Measurements from ENCODE around the gene RPL38. TPM values are rescaled to one million over a fixed set of nuclear protein-coding genes. Genes with fewer than 3 reads are reported as not detected.

RPL38 gene
- total and polyA plus RNA-seq, 2 donors (not counting 1 experiment from before 2014, with no cell fraction given): 722 to 1,550 TPM

DNA sequence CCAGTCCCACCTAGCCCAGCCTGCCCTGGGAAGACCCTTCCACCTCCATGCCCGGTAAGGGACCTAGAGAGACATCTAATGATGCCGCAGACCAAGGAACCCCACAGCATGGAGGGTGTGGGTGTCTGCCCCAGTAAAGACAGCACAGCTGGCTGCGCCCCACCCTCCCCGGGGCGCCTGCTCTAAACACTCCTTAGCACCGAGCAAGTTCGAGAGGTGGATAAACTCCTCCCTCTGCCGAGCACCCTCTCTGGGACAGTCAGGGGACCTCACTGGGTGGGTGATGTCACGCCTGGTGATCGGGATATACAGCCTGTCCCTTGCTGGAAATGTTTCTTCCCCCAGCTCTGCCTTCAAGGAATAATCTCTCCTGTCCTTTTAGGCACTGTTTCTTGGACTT, 53.8 kb downstream of the RPL38 start:
- no peak overlapping the region for H3K9ac ChIP-seq (ENCODE audit: low read length)
- DNase-seq: no peak
- no peaks in the 10 kb centered on the region for H3K27me3 ChIP-seq (replicated peaks in 1 of 4; ENCODE audit: control extremely low read depth in 1 of 4, control insufficient read depth in 3 of 4, insufficient read depth in 4 of 4, low read length in 3 of 4)
- H3K4me2 ChIP-seq (replicated peaks; ENCODE audit: low read depth, low read length, poor library complexity, severe bottlenecking): no peak overlapping the region
- WGBS (ENCODE audit: insufficient coverage): 94% methylated on average over 10 of the region's 10 CpGs
- Mint-ChIP-seq H3K27me3 (no peaks in the 10 kb centered on the region), H3K4me3 (no peak overlapping the region), H3K27ac (no peak overlapping the region), H3K4me1 (no peaks in the 10 kb centered on the region), H3K9me3 (ENCODE audit: insufficient read depth) (no peaks in the 10 kb centered on the region)
- H2AFZ ChIP-seq (ENCODE audit: insufficient read depth, low read depth, low read length, poor library complexity, severe bottlenecking): no peak overlapping the region
- intact Hi-C loops (cut with micrococcal nuclease): no loop called here
- H4K20me1 ChIP-seq (ENCODE audit: control insufficient read depth, insufficient read depth, low read length, poor library complexity, severe bottlenecking): no peaks in the 10 kb centered on the region
- POLR2A ChIA-PET: no interaction called here
- H3K79me2 ChIP-seq (ENCODE audit: control insufficient read depth, insufficient read depth, low read length): no peaks in the 10 kb centered on the region
- H3K27ac ChIP-seq (ENCODE audit: low read length in 2 of 2): no peak overlapping the region
- no peaks in the 10 kb centered on the region for H3K36me3 ChIP-seq (replicated peaks in 1 of 2; ENCODE audit: control extremely low read depth in 1 of 2, control insufficient read depth in 1 of 2, extremely low read depth in 1 of 2, insufficient read depth in 2 of 2, low read length in 1 of 2)
- no peaks in the 10 kb centered on the region for H3K4me1 ChIP-seq (ENCODE audit: control insufficient read depth in 2 of 2, insufficient read depth in 2 of 2, low read length in 2 of 2)
- CTCF ChIA-PET: no interaction called here
- ATAC-seq (ENCODE audit: low read depth): no peak
- H3K9me3 ChIP-seq (ENCODE audit: control extremely low read depth in 1 of 3, control insufficient read depth in 2 of 3, insufficient read depth in 1 of 3, low read length in 2 of 3): no peaks in the 10 kb centered on the region
- TF ChIP-seq, protein P1, sequence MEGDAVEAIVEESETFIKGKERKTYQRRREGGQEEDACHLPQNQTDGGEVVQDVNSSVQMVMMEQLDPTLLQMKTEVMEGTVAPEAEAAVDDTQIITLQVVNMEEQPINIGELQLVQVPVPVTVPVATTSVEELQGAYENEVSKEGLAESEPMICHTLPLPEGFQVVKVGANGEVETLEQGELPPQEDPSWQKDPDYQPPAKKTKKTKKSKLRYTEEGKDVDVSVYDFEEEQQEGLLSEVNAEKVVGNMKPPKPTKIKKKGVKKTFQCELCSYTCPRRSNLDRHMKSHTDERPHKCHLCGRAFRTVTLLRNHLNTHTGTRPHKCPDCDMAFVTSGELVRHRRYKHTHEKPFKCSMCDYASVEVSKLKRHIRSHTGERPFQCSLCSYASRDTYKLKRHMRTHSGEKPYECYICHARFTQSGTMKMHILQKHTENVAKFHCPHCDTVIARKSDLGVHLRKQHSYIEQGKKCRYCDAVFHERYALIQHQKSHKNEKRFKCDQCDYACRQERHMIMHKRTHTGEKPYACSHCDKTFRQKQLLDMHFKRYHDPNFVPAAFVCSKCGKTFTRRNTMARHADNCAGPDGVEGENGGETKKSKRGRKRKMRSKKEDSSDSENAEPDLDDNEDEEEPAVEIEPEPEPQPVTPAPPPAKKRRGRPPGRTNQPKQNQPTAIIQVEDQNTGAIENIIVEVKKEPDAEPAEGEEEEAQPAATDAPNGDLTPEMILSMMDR (IDR thresholded peaks at IDR 0.05): no peak
- no peak for TF ChIP-seq EZH2 (IDR thresholded peaks at IDR 0.05; ENCODE audit: borderline replicate concordance, insufficient read depth, low read depth, low read length, poor library complexity, severe bottlenecking)
- H3K4me3 ChIP-seq (ENCODE audit: control extremely low read depth in 1 of 5, extremely low read depth in 1 of 5, insufficient read depth in 1 of 5, low read depth in 2 of 5, low read length in 4 of 5): no peak overlapping the region

DNA sequence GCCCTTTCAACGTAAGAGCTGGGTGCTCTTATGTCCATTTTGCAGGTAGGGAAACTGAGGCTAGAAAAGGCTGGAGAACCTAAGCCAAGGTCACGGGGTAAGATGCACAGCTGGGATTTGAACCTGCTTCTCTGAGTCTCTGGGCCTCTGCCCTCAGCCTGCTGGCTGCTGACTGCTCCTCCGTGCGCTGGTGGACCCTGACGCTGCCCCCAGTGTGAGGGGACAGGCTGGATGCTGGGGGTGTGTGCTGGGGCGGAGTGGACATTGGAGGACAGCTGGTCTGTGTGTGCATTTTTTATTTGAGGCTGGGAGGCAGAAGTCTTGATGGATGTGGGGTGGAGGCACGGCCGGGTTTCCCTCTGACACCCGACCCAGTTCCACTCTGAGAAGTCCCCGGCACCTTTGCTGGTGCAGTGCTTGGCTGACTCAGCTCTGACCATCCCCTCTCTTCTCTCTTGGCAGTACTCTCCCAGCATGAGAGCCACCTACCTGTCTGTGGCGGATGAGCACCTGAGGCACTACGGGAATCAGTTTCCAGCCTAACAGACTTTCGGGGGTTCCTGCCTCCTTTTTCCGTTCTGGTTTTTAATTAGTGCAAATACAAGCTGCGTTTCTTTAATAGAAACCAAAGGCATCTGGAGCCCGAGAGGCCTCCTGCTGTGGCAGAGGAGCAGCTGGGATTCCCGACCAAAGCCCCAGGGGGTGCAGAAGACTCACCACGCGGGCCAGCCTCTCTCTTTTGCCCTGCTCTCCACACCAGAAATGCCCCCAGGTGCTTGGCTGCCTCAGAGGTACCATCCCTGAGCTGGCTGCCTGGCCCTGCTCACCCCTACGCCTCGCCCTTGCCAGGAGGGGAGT, 56.4 kb downstream of the RPL38 start:
- intact Hi-C loops (cut with micrococcal nuclease): no loop called here
- ChIA-PET POLR2A (no interaction called here), CTCF (no interaction called here)

More for the DNA sequence above, 56.4 kb downstream of the RPL38 start:
- DNase-seq: no peak
- Histone ChIP-seq H3K4me3 (ENCODE audit: control extremely low read depth in 1 of 5, extremely low read depth in 1 of 5, insufficient read depth in 1 of 5, low read depth in 2 of 5, low read length in 4 of 5) (no peak overlapping the region), H3K79me2 (ENCODE audit: control insufficient read depth, insufficient read depth, low read length) (no peaks in the 10 kb centered on the region), H3K27ac (ENCODE audit: low read length in 2 of 2) (no peak overlapping the region), H3K36me3 (replicated peaks in 1 of 2; ENCODE audit: control extremely low read depth in 1 of 2, control insufficient read depth in 1 of 2, extremely low read depth in 1 of 2, insufficient read depth in 2 of 2, low read length in 1 of 2) (no peaks in the 10 kb centered on the region), H4K20me1 (ENCODE audit: control insufficient read depth, insufficient read depth, low read length, poor library complexity, severe bottlenecking) (no peaks in the 10 kb centered on the region), H3K27me3 (replicated peaks in 1 of 4; ENCODE audit: control extremely low read depth in 1 of 4, control insufficient read depth in 3 of 4, insufficient read depth in 4 of 4, low read length in 3 of 4) (no peaks in the 10 kb centered on the region), H3K9ac (ENCODE audit: low read length) (no peak overlapping the region), H3K9me3 (ENCODE audit: control extremely low read depth in 1 of 3, control insufficient read depth in 2 of 3, insufficient read depth in 1 of 3, low read length in 2 of 3) (no peaks in the 10 kb centered on the region), H3K4me2 (replicated peaks; ENCODE audit: low read depth, low read length, poor library complexity, severe bottlenecking) (no peak overlapping the region), H3K4me1 (ENCODE audit: control insufficient read depth in 2 of 2, insufficient read depth in 2 of 2, low read length in 2 of 2) (no peaks in the 10 kb centered on the region), H2AFZ (ENCODE audit: insufficient read depth, low read depth, low read length, poor library complexity, severe bottlenecking) (no peak overlapping the region)
- H3K4me3 Mint-ChIP-seq: no peak overlapping the region
- 80% methylated on average over 15 of the region's 21 CpGs for WGBS (ENCODE audit: insufficient coverage)
- H3K4me1 Mint-ChIP-seq: no peaks in the 10 kb centered on the region
- ATAC-seq (ENCODE audit: low read depth): no peak
- TF ChIP-seq EZH2 (IDR thresholded peaks at IDR 0.05; ENCODE audit: borderline replicate concordance, insufficient read depth, low read depth, low read length, poor library complexity, severe bottlenecking): no peak
- TF ChIP-seq, protein P1 (IDR thresholded peaks at IDR 0.05): no peak
- H3K27ac Mint-ChIP-seq: no peak overlapping the region
- no peaks in the 10 kb centered on the region for H3K9me3 Mint-ChIP-seq (ENCODE audit: insufficient read depth)
- no peaks in the 10 kb centered on the region for H3K27me3 Mint-ChIP-seq
